GM12878 (cell line): ENCODE data around the gene ADCY1.
"Not testable (repeated sequence)": the region's sequence is repeated elsewhere in the genome, so short reads cannot be mapped to it uniquely, and the experiment has no call there.

ENCODE experiments used
- CTCF ChIP-seq, 3 experiments: IDR thresholded peaks in 2 of 3; conservative IDR thresholded peaks in 1 of 3; 2 replicates each; pipeline ENCODE4 v1.5.1; 2011; ENCODE audit warnings: low read depth in 3 of 3, low read length in 3 of 3, mild to moderate bottlenecking in 3 of 3, control low read depth in 2 of 3, moderate library complexity in 2 of 3, inconsistent platforms in 1 of 3, mixed read lengths in 1 of 3; ENCODE audit not compliant: control insufficient read depth in 2 of 3, insufficient read depth in 1 of 3; ENCODE audit errors: extremely low read depth in 1 of 3
- ETV6 ChIP-seq, 2 experiments: fragments of 450-650 bp in 1 of 2; IDR thresholded peaks in 1 of 2; conservative IDR thresholded peaks in 1 of 2; 2 replicates each; pipeline ENCODE4 v1.6.1; 2014; ENCODE audit warnings: antibody characterized with exemption in 1 of 2, borderline replicate concordance in 1 of 2, low read depth in 1 of 2, mild to moderate bottlenecking in 1 of 2, moderate library complexity in 1 of 2
- GATAD2B ChIP-seq: fragments of 450-650 bp; conservative IDR thresholded peaks from 2 replicates; pipeline ENCODE4 v1.6.1; 2017; ENCODE audit warnings: low read depth, mild to moderate bottlenecking, moderate library complexity
- SMC3 ChIP-seq: IDR thresholded peaks from 2 replicates; pipeline ENCODE4 v1.6.1; 2011; ENCODE audit warnings: low read length, improper control_type of control experiment, borderline replicate concordance

DNA sequence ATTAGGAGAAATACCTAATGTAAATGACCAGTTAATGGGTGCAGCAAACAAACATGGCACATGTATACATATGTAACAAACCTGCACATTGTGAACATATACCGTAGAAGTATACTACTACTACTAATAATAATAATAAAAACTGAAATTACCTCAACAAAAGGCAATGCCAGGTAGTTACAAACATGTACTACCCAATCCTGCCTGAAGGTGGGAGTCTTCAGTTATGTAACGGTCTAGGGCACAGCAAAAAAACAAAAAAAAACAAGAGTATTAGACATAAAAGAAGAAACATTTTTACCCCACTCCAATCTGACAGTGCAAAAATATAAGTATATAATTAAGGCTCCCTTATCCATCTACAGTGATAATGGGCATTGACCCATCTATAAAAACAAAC is 182.6 kb downstream of the ADCY1 start:
- not testable (repeated sequence) for TF ChIP-seq GATAD2B; ETV6 (conservative IDR thresholded peaks at IDR 0.05 in 1 of 2, IDR thresholded peaks at IDR 0.05 in 1 of 2; ENCODE audit: borderline replicate concordance in 1 of 2, low read depth in 1 of 2); SMC3
- 0 out of 6 replicates have a peak, but pooled peaks of 1 of the 3 experiments have one; percentile 3 for TF ChIP-seq CTCF (IDR thresholded peaks at IDR 0.05 in 2 of 3, conservative IDR thresholded peaks at IDR 0.05 in 1 of 3; ENCODE audit: control insufficient read depth in 2 of 3, extremely low read depth in 1 of 3, insufficient read depth in 1 of 3, low read depth in 3 of 3, low read length in 3 of 3)
